NB4 (cell line): ENCODE data around the gene GPR153.

Source experiments
- DNase-seq: peaks from one replicate; pipeline ENCODE4 v3.0.0; 2010; ENCODE audit warnings: low read depth
- H3K4me3 ChIP-seq: one replicate; pipeline ENCODE4 v1.5.1; 2011; ENCODE audit warnings: mild to moderate bottlenecking, low read depth, low read length, moderate library complexity
- MYC ChIP-seq: IDR thresholded peaks from 2 replicates; pipeline ENCODE4 v1.6.1; 2011; ENCODE audit warnings: low read depth, low read length
- POLR2A ChIP-seq: IDR thresholded peaks from 2 replicates; pipeline ENCODE4 v1.6.1; 2011; ENCODE audit warnings: mild to moderate bottlenecking; ENCODE audit not compliant: insufficient read length; ENCODE audit errors: extremely low read depth
- TF ChIP-seq, protein P1 (sequence below): IDR thresholded peaks from one replicate; pipeline ENCODE4 v1.5.1; 2012; ENCODE audit warnings: low read depth, low read length
- TF ChIP-seq, protein P2 (sequence below): IDR thresholded peaks from 2 replicates; pipeline ENCODE4 v1.6.1; 2011; ENCODE audit warnings: low read depth, low read length

GPR153 gene

DNA sequence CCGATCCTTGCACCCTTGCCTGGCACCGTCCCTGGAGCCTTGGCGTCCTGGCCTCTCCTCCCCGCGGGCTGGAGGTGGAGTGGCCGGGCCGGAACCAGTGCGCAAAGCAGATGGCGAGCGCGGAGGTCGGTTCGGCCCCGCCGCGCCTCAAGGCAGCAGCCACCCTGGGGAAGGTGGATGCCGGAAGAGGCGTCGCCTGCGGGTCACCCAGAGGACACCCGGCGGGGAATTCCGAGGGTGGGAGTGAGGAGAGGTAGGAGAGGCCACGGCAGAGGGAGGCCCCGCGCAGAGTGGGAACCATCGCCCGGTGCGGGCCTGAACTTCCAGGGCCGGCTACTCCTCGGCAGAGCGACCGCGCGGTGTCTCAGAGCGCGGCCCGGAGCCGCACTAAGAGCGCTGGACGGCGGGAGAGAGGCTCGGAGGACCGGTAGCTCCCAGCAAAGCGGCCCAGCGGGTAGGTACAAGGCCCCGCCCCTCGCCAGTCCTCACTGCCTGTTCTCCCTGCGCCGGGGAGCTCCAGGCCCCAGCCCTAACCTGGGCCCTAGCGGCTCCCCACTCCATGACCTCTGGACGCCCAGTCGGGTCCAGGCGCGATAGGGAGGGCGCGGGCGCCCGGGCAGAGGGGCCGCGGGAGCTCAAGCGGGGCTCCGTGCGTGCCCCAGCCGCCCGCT, 54.9 kb downstream of the GPR153 start, which contains the start of gene RNF207:
Gene RNF207 (plus strand): TSS at position 271 of the 671 bp plus-strand sequence. CDS start 417 bp downstream, outside the sequence.
- no peak within 1 kb of the TSS for H3K4me3 ChIP-seq
- TF ChIP-seq, protein P1, sequence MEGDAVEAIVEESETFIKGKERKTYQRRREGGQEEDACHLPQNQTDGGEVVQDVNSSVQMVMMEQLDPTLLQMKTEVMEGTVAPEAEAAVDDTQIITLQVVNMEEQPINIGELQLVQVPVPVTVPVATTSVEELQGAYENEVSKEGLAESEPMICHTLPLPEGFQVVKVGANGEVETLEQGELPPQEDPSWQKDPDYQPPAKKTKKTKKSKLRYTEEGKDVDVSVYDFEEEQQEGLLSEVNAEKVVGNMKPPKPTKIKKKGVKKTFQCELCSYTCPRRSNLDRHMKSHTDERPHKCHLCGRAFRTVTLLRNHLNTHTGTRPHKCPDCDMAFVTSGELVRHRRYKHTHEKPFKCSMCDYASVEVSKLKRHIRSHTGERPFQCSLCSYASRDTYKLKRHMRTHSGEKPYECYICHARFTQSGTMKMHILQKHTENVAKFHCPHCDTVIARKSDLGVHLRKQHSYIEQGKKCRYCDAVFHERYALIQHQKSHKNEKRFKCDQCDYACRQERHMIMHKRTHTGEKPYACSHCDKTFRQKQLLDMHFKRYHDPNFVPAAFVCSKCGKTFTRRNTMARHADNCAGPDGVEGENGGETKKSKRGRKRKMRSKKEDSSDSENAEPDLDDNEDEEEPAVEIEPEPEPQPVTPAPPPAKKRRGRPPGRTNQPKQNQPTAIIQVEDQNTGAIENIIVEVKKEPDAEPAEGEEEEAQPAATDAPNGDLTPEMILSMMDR: no peak
- TF ChIP-seq MYC: no peak
- no peak for TF ChIP-seq POLR2A
- TF ChIP-seq, protein P2, sequence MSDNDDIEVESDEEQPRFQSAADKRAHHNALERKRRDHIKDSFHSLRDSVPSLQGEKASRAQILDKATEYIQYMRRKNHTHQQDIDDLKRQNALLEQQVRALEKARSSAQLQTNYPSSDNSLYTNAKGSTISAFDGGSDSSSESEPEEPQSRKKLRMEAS: no peak
- peak; percentile 59 for DNase-seq

DNA sequence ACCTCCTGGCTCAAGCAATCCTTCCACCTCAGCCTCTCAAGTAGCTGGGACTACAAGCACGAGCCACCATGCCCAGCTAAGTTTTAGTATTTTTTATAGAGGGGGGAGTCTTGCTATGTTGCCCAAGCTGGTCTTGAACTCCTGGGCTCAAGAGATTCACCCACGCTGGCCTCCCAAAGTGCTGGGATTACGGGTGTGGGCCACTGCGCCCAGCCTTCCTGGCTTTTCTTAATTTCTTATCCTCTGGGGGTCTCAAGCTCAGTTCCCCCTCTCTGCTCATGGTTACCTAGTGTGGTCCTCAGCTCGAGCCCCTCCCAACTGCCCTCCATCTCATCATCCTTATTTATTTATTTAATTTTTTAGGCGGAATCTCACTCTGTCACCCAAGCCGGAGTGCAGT, 58.6 kb downstream of the GPR153 start:
- no peak overlapping the region for H3K4me3 ChIP-seq
- no peak for TF ChIP-seq POLR2A
- TF ChIP-seq, protein P2: no peak
- TF ChIP-seq, protein P1: no peak
- TF ChIP-seq MYC: no peak
- DNase-seq: no peak

DNA sequence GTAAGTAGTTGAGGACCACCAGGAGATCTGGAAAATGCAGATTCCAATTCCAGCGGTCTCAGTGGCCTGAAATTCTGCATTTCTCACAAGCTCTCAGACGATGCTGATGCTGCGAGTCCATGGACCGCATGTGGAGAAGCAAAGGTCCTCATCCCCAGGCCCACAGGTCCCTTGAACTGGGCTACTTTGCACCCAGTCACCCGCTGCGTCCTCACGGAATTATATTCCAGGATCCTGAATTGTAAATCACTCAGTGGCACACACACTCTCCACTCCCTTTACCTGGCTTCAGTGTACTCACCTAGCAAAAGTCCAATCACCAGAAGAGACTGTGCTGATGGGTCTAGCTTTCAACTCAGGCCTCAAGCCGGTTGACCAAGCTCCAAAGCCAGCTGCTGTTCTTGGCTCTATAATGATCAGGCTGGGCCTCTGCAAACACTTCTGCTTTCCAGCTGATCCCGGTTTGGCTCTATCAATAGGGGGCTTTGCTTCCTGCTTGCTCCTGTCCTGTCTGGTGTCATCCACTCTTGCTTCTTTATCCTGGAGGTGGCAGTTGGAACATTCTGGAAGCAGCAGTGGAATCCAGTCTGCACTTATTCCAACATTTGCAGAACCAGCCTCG, 60.6 kb downstream of the GPR153 start:
- DNase-seq: peak; percentile 58
- peak overlapping the region; percentile 100 for H3K4me3 ChIP-seq
- TF ChIP-seq MYC (0 out of 2 replicates have a peak, but pooled peaks have one; percentile 33), POLR2A (no peak)
- TF ChIP-seq, protein P1: no peak
- TF ChIP-seq, protein P2: no peak

DNA sequence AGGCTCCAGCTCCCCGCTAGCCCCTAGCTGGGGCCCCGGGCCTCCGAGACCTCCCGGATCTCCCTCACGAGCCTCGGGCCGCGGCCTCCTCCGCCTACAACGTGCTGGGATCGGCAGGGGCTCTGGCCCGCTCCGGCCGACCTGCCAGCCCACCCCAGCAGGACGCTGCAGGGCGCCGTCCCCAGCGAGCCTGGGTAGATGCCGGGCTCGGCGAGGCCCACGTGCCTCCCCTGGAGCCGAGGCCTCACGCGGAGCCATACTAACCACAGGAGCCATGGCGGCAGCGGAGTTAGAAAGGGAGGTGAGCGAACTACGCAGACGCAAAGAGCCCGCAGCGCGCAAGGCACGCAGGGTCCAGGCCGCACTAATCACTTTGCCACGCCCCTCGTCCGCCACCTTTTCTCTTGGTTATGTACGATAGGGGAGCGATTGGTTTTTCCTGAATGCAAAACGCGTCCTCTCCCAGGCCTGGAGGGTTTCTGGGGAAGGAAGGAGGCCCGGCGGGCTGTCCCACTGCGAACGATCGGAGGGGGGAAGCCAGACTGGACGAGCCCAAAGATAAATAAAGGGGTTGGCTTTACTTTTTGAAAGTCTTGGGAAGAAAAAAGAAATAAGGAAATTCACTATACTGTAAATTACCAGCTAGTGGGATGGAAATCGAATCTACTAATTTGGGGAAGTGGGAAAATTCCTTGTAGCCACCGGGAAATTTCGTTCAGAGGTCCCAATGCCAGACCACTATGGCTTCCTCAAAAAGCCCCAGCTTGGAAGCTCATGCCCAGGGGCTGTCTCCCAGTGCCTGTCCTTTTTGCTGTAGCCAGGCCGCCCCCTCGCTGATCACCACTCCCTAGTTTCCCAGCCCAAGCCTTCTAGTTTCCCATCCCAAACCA, 61.4 kb downstream of the GPR153 start, which contains the start of gene RPL22:
Gene RPL22 (minus strand): TSS at position 298 of the 890 bp plus-strand sequence. CDS start 22 bp downstream, at position 276.
- peak; percentile 86 for TF ChIP-seq POLR2A
- TF ChIP-seq MYC: peak; percentile 97
- TF ChIP-seq, protein P1: no peak
- TF ChIP-seq, protein P2: peak; percentile 92
- peak; percentile 99 for DNase-seq
- H3K4me3 ChIP-seq: peak within 1 kb of the TSS; percentile 100

DNA sequence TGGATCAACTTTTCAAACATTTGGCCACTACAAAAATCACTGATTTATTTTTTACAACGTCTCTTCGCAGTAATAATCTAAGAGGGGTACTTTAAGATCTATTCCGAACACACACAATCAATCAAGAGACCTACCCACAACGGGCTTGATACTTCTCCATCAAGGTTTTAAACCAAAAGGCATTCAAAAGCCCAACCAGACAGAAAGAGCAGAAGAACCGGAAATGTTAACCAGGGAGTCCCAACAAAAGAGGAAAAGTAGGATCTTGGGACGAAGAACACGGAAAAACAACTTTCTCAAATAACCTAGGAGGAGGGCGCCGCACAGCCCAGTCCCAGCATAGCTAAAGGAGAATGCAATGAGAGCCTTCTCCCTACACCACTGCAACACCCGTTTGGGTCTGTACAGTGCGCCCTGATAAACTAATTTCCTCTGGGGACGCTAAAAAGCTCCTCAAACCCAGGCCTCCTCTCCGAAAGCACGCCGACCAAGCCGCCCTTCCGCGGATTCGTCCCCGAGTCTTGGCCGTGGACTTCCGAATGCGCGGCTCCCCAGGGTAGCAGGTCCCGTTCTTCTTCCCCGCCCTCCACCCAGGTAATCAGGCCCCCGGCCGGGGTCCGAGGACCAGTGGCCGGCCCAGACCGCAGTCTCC, 62.1 kb downstream of the GPR153 start:
- DNase-seq: peak; percentile 41

More for the DNA sequence above, 62.1 kb downstream of the GPR153 start:
- TF ChIP-seq MYC: no peak
- no peak for TF ChIP-seq POLR2A
- TF ChIP-seq, protein P1: no peak
- TF ChIP-seq, protein P2: no peak
- peak overlapping the region; percentile 100 for H3K4me3 ChIP-seq
